Measurements from ENCODE around the gene DZIP1. TPM values are rescaled to one million over a fixed set of nuclear protein-coding genes. Genes with fewer than 3 reads are reported as not detected.

DZIP1 gene
- total and polyA plus RNA-seq, 2 of the 13 experiments (the other 11 are each of a cell fraction or from before 2014, with no cell fraction given): 11.0 to 36.7 TPM

DNA sequence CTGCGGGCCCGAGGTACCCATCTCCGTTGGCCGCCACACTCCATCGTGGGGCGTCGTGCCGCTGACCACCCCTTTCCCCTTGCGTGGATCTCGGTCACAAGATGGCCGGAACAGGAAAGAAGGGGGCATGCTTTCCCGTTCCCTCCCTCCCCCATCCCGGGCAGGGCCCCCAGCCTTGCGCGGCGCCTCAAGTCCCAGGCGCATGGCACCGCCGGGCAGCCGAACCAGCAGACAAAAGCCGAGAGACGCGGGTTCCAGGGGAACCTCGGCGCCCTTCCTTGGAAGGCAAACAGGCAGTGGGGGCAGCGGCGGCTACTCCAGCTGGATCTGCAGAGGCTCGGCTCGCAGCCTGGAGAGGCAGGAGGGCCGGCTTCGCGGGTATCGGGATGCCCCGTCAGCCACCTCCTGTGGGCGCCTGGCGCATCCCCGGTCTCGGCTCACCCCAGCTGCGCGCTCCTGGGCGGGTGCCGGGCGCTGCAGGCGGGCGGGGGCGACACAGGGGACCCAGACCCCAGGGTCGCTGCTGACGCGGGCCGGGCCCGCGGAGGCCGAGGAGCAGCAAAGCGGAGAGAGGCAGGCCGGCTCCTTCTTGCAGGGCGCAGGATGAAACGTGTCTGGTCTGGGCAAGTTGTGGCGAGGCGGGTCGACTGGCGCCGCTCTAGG lies 439 bp downstream of the DZIP1 start (continued):
- TF ChIP-seq, protein P1, sequence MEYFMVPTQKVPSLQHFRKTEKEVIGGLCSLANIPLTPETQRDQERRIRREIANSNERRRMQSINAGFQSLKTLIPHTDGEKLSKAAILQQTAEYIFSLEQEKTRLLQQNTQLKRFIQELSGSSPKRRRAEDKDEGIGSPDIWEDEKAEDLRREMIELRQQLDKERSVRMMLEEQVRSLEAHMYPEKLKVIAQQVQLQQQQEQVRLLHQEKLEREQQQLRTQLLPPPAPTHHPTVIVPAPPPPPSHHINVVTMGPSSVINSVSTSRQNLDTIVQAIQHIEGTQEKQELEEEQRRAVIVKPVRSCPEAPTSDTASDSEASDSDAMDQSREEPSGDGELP (IDR thresholded peaks at IDR 0.05; ENCODE audit: borderline replicate concordance, low read depth): no peak
- TF ChIP-seq JDP2 (CRISPR knock-in tag; IDR thresholded peaks at IDR 0.05; ENCODE audit: borderline replicate concordance) (no peak), GPN1 (CRISPR knock-in tag; IDR thresholded peaks at IDR 0.05; ENCODE audit: borderline replicate concordance) (no peak), RXRA (CRISPR knock-in tag; IDR thresholded peaks at IDR 0.05) (peak; percentile 27; the same call in 1 of the 2 replicates), ZNF567 (CRISPR knock-in tag; IDR thresholded peaks at IDR 0.05; ENCODE audit: borderline replicate concordance) (no peak), ZNF329 (CRISPR knock-in tag; IDR thresholded peaks at IDR 0.05; ENCODE audit: low read depth) (no peak), ZFP36 (IDR thresholded peaks at IDR 0.05; ENCODE audit: borderline replicate concordance, low read depth, low read length, partially characterized antibody) (no peak), ZNF292 (CRISPR knock-in tag; IDR thresholded peaks at IDR 0.05; ENCODE audit: borderline replicate concordance, low read depth) (peak; percentile 40; the same call in 1 of the 2 replicates), SMARCE1 (IDR thresholded peaks at IDR 0.05; ENCODE audit: borderline replicate concordance) (no peak), ZNF792 (CRISPR knock-in tag; IDR thresholded peaks at IDR 0.05) (no peak), ZNF563 (CRISPR knock-in tag; IDR thresholded peaks at IDR 0.05) (peak; percentile 21; the same call in 1 of the 2 replicates), POLR2AphosphoS2 (IDR thresholded peaks at IDR 0.05; ENCODE audit: low read depth, low read length) (no peak), SMYD3 (CRISPR knock-in tag; IDR thresholded peaks at IDR 0.05) (no peak)
- TF ChIP-seq, protein P2, sequence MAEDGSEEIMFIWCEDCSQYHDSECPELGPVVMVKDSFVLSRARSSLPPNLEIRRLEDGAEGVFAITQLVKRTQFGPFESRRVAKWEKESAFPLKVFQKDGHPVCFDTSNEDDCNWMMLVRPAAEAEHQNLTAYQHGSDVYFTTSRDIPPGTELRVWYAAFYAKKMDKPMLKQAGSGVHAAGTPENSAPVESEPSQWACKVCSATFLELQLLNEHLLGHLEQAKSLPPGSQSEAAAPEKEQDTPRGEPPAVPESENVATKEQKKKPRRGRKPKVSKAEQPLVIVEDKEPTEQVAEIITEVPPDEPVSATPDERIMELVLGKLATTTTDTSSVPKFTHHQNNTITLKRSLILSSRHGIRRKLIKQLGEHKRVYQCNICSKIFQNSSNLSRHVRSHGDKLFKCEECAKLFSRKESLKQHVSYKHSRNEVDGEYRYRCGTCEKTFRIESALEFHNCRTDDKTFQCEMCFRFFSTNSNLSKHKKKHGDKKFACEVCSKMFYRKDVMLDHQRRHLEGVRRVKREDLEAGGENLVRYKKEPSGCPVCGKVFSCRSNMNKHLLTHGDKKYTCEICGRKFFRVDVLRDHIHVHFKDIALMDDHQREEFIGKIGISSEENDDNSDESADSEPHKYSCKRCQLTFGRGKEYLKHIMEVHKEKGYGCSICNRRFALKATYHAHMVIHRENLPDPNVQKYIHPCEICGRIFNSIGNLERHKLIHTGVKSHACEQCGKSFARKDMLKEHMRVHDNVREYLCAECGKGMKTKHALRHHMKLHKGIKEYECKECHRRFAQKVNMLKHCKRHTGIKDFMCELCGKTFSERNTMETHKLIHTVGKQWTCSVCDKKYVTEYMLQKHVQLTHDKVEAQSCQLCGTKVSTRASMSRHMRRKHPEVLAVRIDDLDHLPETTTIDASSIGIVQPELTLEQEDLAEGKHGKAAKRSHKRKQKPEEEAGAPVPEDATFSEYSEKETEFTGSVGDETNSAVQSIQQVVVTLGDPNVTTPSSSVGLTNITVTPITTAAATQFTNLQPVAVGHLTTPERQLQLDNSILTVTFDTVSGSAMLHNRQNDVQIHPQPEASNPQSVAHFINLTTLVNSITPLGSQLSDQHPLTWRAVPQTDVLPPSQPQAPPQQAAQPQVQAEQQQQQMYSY (CRISPR knock-in tag; IDR thresholded peaks at IDR 0.05): 0 out of 2 replicates have a peak, but pooled peaks have one; percentile 13
- TF ChIP-seq, protein P3, sequence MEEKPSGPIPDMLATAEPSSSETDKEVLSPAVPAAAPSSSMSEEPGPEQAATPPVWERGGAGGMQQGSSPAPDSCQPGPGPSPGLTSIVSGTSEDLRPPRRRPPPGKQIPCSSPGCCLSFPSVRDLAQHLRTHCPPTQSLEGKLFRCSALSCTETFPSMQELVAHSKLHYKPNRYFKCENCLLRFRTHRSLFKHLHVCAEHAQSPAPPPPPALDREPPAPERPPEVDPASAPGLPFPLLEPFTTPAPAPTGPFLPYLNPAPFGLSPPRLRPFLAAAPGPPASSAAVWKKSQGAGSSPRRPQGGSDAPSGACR (CRISPR knock-in tag; IDR thresholded peaks at IDR 0.05): no peak
- TF ChIP-seq, protein P4, sequence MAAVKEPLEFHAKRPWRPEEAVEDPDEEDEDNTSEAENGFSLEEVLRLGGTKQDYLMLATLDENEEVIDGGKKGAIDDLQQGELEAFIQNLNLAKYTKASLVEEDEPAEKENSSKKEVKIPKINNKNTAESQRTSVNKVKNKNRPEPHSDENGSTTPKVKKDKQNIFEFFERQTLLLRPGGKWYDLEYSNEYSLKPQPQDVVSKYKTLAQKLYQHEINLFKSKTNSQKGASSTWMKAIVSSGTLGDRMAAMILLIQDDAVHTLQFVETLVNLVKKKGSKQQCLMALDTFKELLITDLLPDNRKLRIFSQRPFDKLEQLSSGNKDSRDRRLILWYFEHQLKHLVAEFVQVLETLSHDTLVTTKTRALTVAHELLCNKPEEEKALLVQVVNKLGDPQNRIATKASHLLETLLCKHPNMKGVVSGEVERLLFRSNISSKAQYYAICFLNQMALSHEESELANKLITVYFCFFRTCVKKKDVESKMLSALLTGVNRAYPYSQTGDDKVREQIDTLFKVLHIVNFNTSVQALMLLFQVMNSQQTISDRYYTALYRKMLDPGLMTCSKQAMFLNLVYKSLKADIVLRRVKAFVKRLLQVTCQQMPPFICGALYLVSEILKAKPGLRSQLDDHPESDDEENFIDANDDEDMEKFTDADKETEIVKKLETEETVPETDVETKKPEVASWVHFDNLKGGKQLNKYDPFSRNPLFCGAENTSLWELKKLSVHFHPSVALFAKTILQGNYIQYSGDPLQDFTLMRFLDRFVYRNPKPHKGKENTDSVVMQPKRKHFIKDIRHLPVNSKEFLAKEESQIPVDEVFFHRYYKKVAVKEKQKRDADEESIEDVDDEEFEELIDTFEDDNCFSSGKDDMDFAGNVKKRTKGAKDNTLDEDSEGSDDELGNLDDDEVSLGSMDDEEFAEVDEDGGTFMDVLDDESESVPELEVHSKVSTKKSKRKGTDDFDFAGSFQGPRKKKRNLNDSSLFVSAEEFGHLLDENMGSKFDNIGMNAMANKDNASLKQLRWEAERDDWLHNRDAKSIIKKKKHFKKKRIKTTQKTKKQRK (IDR thresholded peaks at IDR 0.05; ENCODE audit: low read length): no peak
- TF ChIP-seq, protein P5, sequence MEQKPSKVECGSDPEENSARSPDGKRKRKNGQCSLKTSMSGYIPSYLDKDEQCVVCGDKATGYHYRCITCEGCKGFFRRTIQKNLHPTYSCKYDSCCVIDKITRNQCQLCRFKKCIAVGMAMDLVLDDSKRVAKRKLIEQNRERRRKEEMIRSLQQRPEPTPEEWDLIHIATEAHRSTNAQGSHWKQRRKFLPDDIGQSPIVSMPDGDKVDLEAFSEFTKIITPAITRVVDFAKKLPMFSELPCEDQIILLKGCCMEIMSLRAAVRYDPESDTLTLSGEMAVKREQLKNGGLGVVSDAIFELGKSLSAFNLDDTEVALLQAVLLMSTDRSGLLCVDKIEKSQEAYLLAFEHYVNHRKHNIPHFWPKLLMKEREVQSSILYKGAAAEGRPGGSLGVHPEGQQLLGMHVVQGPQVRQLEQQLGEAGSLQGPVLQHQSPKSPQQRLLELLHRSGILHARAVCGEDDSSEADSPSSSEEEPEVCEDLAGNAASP (CRISPR knock-in tag; IDR thresholded peaks at IDR 0.05; ENCODE audit: borderline replicate concordance): no peak

All from HepG2 (cell line).